DMS 273 (cell line): ENCODE measurements around the gene WRAP53.

Experiments
- DNase-seq: peaks from one replicate; lab custom pipeline; 2025; ENCODE audit not compliant: unreplicated experiment; lab: John Stamatoyannopoulos, UW

Gene WRAP53

DNA sequence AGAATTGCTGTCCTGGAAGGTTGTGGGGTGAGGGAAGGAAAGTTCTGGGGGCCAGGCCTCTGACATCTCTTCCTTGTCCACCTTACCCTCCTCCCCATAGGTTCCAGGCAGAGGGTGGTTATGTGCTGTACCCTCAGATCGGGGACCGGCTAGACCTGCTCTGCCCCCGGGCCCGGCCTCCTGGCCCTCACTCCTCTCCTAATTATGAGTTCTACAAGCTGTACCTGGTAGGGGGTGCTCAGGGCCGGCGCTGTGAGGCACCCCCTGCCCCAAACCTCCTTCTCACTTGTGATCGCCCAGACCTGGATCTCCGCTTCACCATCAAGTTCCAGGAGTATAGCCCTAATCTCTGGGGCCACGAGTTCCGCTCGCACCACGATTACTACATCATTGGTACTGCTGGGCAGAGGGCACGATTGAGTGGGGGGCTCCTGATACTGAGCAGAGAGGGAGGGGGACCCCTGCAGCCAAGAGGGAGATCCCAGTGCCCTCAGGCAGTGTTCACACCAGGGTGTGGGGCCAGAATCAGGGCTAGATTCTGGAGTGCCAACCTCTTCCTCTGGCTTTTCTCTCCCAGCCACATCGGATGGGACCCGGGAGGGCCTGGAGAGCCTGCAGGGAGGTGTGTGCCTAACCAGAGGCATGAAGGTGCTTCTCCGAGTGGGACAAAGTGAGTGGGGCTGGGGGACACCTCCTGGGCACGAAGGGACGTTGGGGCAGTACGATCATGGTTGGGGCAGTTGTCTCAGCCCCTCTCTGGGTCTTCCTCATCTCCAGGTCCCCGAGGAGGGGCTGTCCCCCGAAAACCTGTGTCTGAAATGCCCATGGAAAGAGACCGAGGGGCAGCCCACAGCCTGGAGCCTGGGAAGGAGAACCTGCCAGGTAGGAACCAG lies 19.8 kb downstream of the WRAP53 start:
- no peak for DNase-seq

DNA sequence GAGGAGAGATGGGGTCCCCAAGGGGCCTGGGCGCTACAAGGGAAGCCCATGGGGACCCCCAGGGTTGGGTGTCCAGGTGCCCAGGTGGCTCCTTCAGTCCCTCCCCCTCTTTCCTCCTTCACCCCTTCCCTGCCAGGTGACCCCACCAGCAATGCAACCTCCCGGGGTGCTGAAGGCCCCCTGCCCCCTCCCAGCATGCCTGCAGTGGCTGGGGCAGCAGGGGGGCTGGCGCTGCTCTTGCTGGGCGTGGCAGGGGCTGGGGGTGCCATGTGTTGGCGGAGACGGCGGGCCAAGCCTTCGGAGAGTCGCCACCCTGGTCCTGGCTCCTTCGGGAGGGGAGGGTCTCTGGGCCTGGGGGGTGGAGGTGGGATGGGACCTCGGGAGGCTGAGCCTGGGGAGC lies 20.8 kb downstream of the WRAP53 start:
- DNase-seq = no peak

DNA sequence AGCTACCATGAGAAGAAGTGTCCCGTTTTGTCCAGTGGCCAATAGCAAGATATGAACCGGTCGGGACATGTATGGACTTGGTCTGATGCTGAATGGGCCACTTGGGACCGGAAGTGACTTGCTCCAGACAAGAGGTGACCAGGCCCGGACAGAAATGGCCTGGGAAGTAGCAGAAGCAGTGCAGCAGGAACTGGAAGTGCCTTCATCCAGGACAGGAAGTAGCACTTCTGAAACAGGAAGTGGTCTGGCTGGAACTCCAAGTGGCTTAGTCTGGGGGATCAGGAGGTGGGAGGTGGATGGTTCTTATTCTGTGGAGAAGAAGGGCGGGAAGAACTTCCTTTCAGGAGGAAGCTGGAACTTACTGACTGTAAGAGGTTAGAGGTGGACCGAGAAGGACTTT lies 22.0 kb downstream of the WRAP53 start:
- DNase-seq = no peak

DNA sequence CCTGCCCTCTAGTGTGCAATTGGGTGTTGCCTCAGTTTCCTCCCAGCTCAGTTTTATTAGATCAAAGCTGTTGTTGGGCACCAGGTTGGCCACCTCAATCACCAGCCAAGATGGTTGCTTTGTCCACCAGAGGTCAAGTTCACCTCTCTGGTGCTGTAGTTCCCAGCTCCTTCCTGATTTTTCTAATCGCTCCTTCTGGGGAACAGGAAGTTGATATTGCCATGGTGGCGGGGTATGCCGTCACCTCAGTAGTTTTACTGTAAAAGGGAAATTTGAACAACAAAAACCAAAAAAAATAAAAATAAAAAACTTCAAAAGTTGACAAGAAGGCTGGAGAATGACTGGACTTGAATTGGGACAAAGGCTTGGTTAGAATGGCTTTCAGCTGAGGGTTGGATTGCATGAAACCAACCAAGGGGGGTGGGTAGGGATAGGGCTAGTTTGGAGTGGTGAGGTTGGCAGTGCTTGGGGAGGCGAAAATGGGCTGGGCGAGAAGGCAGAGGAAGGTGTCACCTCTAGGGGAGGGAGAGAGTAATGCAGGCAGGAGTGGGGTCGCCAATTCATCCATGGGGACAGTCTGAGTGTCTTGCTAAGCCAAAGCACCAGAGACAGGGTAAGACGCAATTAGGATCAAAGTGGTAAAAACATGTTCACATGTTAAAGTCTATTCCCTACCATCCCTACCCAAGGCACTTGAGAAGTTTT lies 22.9 kb downstream of the WRAP53 start:
- DNase-seq = peak; percentile 27

DNA sequence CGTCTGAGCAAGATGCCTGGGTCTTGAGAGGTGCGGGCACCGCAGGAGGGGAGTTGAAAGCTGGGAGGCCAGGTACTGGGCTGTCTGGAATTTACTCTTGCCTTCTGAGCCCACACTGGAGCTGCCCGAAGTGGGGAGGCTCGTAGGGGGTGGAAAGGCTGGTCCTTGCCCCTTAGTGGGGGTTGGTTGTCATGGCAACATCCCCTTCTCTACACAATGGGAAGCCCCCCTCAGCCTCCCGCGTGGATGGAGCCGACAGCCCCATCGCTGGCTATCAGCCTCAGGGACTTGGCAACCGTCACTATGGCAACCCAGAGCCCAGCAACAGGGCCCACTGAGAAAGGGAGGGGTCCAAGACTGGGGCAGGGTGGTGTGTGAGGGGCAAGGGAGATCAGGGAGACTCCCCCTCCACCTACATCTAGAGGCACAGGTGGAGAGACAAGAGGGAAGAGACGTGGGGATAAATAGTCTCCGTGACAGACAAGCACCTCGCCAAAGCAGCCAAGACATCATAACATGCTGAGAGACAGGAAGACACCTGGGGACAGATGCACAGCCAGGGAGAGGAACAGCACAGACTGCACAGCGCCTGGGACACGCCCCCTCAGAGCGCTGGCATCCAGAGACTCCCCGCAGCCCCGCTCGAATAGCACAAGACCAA lies 24.0 kb downstream of the WRAP53 start:
- DNase-seq = peak; percentile 43

DNA sequence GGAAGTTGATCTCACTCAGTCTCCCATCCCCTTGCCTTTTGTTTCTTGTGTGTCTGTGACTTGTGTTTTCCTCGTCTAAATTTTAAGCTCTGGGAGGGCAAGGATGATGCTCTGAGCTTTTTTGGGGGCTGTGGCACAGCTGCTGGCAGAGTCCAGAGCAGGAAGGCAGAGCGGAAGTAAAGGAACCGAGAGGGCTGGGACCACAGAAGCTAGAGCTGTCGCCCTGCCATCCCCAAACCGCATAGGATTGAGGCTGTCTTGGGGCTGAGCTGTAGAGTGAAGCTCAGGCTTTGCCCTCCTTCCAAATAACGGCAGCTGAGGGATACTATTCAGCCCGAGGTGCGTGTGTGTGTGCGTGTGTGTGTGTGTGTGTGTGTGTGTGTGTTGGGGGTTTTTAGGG lies 25.5 kb downstream of the WRAP53 start:
- DNase-seq = no peak

DNA sequence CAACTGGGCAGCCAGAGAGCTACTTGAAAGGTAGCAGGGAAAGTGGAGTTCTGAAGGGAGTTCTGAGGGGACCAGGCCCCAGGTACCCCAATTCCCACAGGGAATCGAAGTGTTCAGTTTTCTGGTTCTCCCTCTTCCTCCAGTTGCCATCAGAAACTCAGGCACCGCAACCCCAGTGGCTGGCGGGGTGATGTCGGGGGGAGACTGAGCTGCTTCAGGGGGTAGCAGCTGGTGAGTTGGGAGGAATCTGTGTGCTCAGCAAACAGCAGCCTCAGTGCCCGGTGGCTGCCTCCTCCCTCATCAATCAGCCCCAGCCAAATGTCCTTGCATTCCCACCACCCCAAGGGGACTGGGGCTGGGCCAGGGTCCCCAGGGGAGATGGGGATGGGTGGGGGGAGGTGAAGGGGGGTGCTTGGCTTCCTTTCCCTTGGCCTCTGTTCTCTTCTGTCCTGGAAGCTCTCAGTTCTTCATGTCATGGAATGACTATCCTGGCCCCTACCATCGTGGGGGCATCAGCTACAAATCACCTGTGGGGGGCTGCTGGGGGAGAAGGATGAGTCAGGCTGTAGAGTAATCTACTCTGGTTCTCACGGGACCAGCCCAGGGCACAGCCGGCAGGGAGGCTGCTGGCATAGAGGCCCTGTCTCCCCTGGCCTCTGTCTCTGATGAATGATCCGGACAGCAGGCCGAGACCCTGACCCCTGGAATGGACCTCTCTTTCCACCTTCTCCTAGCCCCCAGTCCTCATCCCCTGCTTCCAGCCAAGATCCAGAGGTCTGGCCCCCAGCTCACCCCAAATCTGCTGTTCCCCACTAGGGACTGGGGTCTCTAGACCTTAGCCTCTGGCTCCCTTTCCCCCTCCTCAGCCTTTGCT lies 26.7 kb downstream of the WRAP53 start:
- DNase-seq = no peak

DNA sequence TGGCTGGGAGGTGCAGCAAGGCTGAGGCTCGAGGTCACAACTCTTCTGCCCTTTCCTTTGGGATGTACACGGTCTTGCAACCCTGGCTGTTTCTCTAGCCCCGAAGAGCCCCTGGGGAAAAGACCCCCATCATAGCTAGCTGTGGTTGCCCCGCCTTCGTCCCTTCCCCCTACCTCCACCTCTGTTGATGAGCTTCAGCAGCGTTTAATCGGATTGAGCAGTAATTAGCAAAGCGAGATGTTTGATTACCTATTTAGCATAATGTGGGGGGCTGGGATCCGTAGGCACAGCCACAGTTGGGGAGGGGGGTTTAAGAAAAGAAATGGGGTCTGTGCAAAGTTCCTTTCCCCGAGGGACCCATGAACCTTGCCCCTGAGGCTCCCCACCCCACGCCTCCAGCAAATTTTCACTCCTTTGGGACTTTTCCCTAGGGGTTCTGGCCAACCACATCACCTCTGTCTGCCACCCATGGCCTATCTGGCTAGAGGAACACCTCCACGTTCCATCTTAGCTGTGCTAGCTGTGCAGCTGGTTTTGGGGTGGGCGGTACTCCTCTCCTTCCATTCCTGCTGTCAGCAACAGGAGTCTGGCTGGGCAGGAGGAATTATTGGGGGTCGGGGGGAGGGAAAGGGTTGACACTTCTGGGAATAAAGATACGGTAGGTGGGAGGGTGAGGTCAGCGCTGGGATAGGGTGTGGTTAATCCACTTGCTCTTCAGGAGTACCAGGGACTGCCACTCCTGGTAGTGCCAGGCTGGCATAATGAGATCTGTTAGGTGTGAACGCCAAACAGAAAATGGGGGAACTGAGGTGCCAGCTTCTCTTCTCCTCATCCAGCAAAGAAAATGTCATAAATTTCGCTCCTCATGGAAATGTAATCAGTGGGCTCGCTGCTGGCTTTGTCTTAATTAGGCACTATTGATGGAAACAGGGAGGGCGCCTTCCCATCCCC lies 27.9 kb downstream of the WRAP53 start:
- DNase-seq = no peak

DNA sequence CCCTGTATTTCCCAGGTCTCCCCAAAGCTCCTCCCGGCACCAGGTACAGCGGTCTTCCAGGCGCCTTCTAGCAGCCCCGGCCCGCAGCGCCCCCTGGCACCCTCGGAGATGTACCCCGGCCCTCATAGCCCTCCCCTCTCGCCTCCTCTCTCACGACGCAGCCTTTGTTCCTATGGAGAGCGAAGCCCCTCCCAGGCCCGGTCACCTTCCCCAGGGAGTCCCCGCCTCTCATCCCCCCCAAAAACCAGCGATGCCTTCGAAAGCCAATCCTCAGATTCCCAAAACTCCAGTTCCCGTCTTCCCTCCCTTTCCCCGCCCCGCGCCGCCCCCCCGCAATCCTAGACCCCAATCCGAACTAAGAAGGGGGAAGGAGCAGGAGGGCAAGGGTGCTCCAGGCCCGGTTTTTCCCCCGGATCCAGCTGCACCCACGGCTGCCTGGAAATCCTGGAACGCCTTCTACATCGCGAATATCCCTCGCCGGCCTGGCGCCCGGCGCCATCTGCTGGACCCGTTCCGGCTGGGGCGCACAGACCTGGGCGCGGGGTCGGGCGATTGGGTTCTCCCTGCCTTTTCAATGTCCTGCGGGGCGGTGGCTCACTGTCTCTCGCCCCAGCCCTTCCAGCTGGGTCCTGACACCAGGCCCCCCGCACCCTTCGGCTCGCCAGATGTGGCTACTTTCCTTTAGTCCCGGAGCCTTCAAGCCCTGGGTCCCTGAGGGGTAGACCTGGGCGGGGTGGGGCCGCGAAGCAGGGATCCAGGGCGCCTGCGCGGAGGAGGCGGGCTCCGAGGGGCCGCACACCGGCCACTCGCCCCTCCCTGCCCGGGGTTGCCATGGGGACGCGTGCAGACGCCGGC lies 28.9 kb downstream of the WRAP53 start, which contains the start of gene DNAH2:
Gene DNAH2 (plus strand): TSS at position 844 of the 855 bp plus-strand sequence. CDS start 1,991 bp downstream, outside the sequence.
- peak; percentile 95 for DNase-seq

DNA sequence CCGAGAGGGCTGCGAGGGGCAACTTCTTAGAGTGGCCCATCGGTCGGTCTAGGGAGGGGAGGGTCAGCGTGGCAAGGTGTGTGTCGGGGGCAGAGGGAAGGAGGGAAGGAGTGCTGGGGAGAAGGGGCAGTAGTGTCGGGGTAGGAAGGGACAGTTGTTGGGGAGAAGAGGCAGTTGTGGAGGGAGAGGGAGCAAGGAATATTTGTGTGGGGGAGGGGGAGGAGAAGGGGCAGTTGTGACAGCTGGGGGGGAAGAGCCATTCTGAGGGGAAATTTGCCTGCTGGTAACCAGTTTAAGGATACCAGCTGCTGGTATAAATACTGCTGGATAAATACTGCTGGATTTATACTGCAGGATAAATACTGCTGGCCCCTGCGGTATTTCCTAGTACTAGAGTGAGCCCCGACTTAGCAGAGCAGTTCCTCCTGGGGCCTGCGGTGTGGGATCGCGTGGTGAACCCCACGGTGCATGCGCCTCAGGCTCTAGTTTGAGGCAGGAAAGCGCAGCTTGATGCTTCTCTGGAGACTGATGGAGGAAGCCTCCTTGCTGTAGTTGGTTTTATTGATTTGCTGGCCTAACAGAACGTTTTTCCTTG lies 29.6 kb downstream of the WRAP53 start:
- DNase-seq = peak; percentile 83

DNA sequence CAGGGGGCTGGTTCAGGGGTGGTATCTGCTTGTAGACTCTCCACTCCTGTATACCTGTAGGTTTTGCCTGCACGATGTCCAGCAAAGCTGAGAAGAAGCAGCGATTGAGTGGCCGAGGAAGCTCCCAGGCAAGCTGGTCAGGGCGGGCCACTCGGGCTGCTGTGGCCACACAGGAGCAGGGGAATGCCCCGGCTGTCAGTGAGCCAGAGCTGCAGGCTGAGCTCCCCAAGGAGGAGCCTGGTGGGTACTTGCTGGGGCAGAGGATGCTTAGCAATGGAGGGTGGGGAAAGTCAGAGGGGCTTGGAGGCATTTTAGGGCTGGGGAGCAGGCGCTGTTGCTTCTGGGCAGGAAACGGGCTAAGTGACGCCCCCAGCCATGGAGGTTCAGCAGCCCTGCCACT lies 31.4 kb downstream of the WRAP53 start:
- DNase-seq = no peak

DNA sequence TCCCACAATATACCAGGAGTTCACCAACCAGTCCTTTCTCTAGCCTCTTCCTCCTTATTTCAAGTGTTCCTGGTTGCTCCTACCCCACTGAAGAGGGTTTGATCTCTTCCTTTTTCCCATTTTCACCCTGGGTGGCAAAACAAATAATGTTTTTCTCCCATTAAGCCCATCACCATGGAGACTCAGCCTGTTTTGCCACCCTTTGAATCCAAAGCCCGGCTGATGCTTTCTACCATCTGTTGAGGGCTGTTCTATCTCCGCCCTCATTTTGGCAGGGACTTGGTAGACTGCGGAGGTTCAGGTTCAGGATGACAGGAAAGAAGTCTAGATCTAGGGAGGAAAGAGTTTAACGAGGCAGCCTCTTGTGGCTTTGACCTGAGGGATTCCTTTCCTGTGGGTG lies 31.8 kb downstream of the WRAP53 start:
- peak; percentile 83 for DNase-seq

DNA sequence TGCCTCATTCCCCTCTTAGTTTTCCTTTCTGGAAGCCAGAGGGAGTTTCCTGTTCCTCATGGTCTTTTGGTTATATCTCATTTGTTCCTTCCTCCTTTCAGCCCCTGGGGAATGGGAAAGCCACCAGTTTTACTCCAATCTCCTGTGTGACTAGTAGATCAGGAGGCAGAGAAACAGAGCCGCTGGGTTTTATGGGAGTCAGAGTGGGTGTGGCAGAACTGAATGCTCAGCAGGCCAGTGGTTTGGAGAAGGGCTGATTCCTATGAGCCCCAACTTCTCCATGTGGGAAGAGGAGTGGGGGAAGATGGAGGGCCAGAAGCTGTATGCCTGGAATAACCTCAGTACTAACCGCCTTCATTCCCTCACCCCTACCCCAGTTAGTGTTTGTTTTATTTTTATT lies 33.3 kb downstream of the WRAP53 start:
- DNase-seq = no peak

DNA sequence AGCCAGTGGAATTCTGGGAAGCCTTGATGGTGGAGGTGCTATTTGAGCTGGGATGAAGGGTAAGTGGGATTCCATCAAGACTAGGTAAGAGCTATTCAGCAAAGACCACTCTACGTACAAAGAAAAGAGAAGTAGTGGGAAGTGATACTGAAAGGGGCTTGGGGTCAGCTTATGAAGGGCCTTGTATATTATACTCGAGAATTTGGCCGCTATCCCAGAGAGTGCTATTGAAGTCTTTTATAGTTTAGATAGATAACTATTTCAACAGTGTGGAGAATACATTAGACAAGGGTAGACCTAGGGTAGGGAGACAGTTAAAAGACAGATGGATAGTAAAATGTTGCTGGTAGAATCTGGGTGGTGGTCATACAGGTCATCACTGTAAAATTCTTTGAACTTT lies 39.6 kb downstream of the WRAP53 start:
- no peak for DNase-seq

DNA sequence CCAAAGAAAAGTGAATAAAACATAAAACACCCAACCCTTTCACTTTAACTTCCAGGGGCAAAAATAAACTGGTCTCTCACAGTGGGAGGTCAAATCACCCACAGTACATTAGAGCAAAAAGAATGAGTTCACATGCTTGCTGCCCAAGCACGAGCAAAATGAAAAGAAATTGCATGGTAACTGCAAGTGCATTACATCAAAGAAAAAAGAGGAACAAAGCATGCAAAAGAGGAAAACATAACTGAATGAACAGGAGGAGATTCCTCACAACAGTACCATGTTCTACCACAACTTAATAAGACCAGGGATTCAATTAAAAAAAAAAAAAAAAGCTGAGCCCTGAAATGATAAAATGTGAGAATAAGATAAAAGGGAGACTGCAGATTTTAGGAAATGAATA lies 41.5 kb downstream of the WRAP53 start:
- no peak for DNase-seq

DNA sequence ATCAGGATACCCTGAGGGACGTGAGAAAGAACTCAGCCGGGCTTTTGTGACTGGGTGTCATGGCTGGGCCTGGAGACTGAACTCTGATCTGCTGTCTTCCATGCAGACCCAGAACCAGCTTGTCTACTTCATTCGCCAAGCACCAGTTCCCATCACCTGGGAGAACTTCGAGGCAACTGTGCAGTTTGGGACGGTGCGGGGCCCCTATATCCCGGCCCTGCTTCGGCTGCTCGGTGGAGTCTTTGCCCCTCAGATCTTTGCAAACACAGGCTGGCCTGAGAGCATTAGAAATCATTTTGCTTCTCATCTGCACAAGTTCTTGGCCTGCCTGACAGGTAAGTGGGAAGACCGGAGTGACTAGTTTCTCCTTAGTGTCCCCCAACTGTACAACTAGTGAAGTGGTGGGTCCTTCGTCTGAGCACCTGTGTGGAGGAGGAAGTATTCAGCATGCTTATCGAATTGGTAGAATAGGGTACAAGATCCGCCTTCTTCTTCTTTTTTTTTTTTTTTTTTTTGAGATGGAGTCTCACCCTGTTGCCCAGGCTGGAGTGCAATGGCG lies 44.8 kb downstream of the WRAP53 start:
- no peak for DNase-seq

DNA sequence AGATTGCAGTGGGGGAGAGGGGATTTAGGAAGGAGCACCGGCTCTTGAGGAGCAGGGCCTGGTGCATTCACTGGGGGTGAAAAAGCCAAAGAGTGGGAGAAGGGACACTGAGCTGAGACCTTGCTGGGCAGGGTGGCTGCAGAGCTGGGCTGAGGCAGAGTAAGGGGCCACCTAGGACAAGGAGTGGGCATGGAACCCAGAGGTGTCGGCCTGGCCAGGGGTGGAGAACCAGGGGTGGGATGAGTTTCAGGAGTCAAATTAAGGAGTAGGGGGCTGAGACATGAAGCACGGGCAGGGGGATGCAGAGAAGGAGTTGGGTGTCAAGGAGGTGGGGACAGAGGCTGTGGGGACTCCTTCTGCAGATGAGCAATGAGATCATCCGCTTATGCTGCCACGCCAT lies 49.3 kb downstream of the WRAP53 start:
- DNase-seq = no peak

DNA sequence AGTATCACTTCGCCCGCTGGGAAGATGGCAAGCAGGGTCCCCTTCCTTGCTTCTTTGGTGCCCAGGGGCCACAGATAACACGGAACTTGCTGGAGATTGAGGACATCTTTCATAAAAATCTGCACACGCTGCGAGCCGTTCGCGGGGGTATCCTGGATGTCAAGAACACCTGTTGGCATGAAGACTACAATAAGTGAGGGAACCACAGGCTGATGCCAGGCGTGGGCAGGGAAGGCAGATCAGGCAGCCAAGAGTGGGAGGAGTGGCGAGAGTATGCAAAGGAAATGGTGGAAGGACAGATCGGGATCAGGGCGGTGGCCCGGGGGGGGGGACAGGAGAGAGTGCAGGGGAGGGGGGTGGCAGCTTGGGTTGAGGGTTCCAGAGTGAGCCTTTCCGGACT lies 51.5 kb downstream of the WRAP53 start:
- no peak for DNase-seq
